22Rv1 (cell line): ENCODE data around the gene BAZ1A.

ENCODE experiments used
- CTCF ChIP-seq: fragments of 450-650 bp; IDR thresholded peaks from 2 replicates; pipeline ENCODE4 v1.5.1; 2017; ENCODE audit warnings: mild to moderate bottlenecking
- ZFX ChIP-seq: fragments of 450-650 bp; IDR thresholded peaks from 2 replicates; pipeline ENCODE4 v1.6.1; 2017; ENCODE audit warnings: antibody characterized with exemption, borderline replicate concordance

GRCh38 chr14:34845869-34846268 lies 29.3 kb downstream of the BAZ1A start:
- TF ChIP-seq CTCF (no peak), ZFX (no peak)
